Fibroblast of mammary gland (primary cell): ENCODE data around the gene H6PD.

Source experiments
- DNase-seq: peaks from one replicate; pipeline ENCODE4 v3.0.0-alpha.2; 2010; ENCODE audit warnings: low read depth
- H3K4me3 ChIP-seq: 2 replicates; pipeline ENCODE4 v1.5.1; 2011; ENCODE audit warnings: low read depth, mild to moderate bottlenecking, low read length, moderate library complexity; ENCODE audit not compliant: control insufficient read depth
- TF ChIP-seq, protein P1 (sequence below): conservative IDR thresholded peaks from 2 replicates; pipeline ENCODE4 v1.5.1; 2011; ENCODE audit warnings: low read depth, low read length, inconsistent platforms; ENCODE audit not compliant: control insufficient read depth, insufficient read depth

Gene H6PD

DNA sequence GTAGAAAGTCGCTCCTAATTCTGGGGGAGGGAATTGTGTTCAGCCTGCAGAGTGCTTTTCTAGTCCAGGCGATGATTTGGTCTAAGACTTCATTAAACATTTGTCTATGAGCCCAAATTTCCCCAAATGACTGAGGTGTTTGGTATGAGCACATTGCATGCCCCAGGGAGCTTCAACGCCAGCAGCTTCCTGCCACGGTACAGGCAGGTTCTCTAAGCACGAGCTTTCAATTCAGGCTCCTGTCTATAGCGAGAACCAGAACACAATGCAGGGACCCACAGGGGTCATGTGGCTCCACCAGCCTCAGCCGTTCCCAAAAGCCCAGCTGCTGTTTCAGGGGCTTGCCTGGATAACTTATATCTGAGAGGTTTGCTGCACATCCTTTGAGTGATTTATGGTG is 34.1 kb upstream of the H6PD start:
- peak overlapping the region; percentile 92 for H3K4me3 ChIP-seq
- DNase-seq, result peak; percentile 93

DNA sequence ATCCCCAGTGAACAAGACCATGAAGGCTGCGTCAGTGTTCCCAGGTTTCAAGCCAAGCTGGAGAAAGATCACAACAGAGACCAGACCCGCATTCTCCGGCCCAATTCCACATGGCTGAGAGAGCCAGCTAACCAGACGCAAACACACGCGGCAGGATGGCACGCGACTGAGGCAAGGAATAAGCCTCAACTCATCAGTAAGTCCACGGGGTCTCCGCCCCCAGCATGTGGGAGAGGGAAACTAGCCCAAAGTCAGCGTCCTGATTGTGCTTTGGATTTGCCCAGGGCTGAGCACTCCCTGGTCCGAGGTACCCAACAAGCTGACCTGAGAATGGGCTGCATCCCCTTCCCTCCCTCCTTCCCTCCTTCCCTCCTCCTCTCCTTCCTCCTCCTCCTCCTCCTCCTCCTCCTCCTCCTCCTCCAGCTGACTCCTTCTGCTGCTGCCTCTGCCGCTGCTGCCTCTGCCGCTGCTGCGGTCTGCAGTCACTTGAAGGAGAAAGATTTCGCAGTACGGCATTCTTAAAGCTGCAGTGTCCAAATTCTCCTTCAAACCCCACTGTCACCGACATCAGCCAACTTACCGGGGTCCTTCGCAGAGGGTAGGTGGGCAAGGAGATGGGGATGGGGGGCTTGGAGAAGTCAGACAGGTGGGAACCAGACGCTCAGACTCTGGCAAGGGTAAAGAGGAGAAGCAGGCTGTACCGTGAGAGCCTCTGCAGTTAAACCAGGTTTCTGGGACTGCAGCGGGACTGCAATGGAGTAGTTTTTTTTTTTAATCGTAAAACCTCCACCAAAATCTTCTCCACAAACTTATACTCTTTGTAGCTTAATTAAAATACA is 33.0 kb upstream of the H6PD start:
- peak; percentile 93 for DNase-seq
- TF ChIP-seq, protein P1, sequence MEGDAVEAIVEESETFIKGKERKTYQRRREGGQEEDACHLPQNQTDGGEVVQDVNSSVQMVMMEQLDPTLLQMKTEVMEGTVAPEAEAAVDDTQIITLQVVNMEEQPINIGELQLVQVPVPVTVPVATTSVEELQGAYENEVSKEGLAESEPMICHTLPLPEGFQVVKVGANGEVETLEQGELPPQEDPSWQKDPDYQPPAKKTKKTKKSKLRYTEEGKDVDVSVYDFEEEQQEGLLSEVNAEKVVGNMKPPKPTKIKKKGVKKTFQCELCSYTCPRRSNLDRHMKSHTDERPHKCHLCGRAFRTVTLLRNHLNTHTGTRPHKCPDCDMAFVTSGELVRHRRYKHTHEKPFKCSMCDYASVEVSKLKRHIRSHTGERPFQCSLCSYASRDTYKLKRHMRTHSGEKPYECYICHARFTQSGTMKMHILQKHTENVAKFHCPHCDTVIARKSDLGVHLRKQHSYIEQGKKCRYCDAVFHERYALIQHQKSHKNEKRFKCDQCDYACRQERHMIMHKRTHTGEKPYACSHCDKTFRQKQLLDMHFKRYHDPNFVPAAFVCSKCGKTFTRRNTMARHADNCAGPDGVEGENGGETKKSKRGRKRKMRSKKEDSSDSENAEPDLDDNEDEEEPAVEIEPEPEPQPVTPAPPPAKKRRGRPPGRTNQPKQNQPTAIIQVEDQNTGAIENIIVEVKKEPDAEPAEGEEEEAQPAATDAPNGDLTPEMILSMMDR, result no peak
- H3K4me3 ChIP-seq, result peak overlapping the region; percentile 92

More for the DNA sequence above, 34.1 kb upstream of the H6PD start:
- TF ChIP-seq, protein P1, result no peak

DNA sequence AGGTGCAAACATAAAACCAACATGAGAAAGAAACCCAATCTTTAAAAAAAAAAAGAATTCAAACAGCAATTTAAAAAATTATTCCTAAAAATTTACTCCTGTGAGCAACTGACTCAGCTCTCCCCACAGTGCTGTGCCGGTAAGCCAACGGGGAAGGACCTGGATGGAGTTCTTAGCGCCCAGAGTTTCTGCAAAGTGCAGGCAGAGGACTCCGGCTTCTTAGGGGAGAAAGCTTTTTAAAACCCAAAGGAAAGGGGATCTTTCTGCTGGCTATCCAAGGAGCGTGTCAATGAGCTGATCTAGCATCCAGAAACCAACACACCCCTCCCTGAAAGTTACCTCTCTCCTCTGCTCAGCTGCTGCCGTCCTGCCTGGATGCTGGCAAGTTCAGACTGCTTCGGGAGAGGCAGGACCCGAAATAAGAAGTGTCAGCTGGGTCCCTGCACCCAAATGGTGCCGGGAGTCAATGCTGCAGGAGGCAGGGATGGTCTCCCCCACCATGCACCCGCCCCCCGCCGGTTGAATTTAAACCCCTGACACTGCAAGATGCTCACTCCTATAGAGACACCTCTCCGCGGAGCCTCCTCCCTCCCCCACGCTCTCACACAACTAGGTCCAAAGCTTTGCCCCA is 32.2 kb upstream of the H6PD start:
- peak; percentile 57 for DNase-seq
- TF ChIP-seq, protein P1, result no peak
- H3K4me3 ChIP-seq, result peak overlapping the region; percentile 92

DNA sequence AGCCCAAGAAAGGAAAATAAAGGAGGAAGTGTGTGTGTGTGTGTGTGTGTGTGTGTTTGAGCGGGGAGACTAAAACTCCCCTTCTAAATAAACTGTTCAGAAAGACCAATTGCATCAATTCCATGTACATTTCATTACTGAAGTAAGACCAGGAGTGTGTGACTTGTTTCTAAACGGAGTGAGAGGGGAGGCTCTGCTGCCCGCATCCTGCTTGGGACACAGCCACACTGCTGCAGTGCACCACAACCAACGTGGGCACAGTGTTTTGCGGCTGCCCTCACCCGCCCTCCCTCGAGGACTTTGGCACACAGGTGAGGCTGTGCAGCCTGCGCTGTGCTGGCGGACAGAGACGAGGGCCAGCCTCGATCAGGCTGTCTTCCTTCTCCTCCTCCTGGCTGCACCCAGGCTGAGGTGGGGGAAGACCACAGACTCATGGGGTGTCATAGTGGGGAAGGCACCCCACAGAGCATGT is 31.0 kb upstream of the H6PD start:
- TF ChIP-seq, protein P1, result no peak

DNA sequence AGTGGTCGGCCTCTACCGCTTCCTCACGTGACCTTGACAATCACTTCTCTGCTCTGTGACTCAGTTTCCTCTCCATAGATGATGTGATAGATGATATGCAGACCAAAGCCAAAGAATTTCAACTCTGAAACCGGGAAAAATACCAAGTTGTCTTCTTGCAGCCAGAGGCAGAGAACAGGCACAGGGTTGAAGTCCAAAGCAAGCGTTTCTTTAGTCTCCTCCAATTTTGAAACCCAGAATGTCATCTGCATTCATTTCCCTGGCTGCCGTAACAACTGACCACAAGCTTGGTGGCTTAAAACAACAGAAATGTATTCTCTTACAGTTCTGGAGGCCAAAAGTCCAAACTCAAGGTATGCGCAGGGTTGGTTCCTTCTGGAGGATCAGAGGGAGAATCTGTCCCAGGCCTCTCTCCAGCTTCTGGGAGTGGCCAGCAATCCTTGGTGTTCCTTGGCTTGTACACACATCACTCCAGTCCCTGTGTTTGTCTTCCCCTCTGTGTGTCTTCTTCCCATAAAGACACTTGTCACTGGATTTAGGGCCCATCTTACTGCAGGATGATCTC is 30.3 kb upstream of the H6PD start:
- TF ChIP-seq, protein P1, result no peak
- H3K4me3 ChIP-seq, result no peak overlapping the region
- no peak for DNase-seq

More for the DNA sequence above, 31.0 kb upstream of the H6PD start:
- no peak for DNase-seq
- H3K4me3 ChIP-seq, result no peak overlapping the region

DNA sequence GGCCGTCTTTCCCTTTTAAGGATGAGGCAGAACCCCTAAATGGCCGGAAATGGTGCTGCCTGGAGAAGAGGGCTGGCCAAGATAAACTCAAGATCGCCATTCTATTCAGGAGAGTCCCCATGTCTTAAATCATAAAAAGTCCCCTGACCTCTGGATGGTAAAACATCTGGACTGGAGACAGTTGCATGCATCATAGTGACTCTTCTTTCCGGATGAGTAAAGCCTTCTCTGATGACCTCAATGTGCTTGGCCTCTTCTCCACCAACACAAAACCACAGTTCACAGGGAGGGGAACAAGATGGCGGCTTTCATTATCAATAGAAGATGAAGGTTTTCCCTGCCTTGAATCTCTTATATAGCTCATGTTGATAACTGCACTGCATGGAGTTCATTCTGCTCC is 27.5 kb upstream of the H6PD start:
- no peak overlapping the region for H3K4me3 ChIP-seq
- peak; percentile 99 for DNase-seq
- TF ChIP-seq, protein P1, result no peak
